ENCODE results near the gene SALL2.

The SALL2 gene

GRCh38 chr14:21475767-21476522 is 50.2 kb downstream of the SALL2 start:
- no peaks in the 10 kb centered on the region for H3K27me3 ChIP-seq (ENCODE audit: low read depth, low read length)
- H3K4me1 ChIP-seq (ENCODE audit: control insufficient read depth in 1 of 2, insufficient read depth in 2 of 2, low read length in 2 of 2): peaks cover 4 to 30% of the 10 kb centered on the region in 2 donors
- peak overlapping the region; percentile 86 to 99 for H3K4me3 ChIP-seq (ENCODE audit: low read depth in 1 of 2, low read length in 2 of 2)
- H3K9me3 ChIP-seq (ENCODE audit: control insufficient read depth in 1 of 2, low read length in 2 of 2): no peaks in the 10 kb centered on the region
- H3K27ac ChIP-seq (ENCODE audit: low read length): peak overlapping the region; percentile 70
- H3K36me3 ChIP-seq (ENCODE audit: control insufficient read depth in 1 of 2, insufficient read depth in 2 of 2, low read length in 2 of 2): peaks cover 3 to 24% of the 10 kb centered on the region in 2 donors

All from muscle layer of duodenum (tissue), 2 donors.